Astrocyte of the spinal cord (primary cell): ENCODE measurements around the gene NT5DC1.

ENCODE experiments used
- DNase-seq: peaks from one replicate; pipeline ENCODE4 v3.0.0; 2011; ENCODE audit warnings: low read depth, low spot score
- H3K4me3 ChIP-seq: 2 replicates; pipeline ENCODE4 v1.5.1; 2011; ENCODE audit warnings: low read depth, mild to moderate bottlenecking, low read length, moderate library complexity
- CTCF ChIP-seq: IDR thresholded peaks from 2 replicates; pipeline ENCODE4 v1.5.1; 2012; ENCODE audit warnings: low read depth, mild to moderate bottlenecking, low read length, inconsistent platforms
- in situ Hi-C: cut with HindIII; loops from 2 replicates; pipeline ENCODE4 v1.10.0; 2017; ENCODE audit warnings: low sequenced_read_pairs

NT5DC1 gene

GRCh38 chr6:116101302-116101718 is 657 bp downstream of the NT5DC1 start:
- no peak for DNase-seq
- peak overlapping the region; percentile 72 for H3K4me3 ChIP-seq
- no peak for TF ChIP-seq CTCF
- in situ Hi-C loops: no loop called here

- DNase-seq: no peak
- in situ Hi-C loops: no loop called here
- H3K4me3 ChIP-seq: peak overlapping the region; percentile 72
- TF ChIP-seq CTCF: no peak
Measured at GRCh38 chr6:116101790-116102189, 1.1 kb downstream of the NT5DC1 start.

GRCh38 chr6:116102873-116103272 is 2.2 kb downstream of the NT5DC1 start:
- in situ Hi-C loops: no loop called here
- TF ChIP-seq CTCF: no peak
- no peak for DNase-seq
- H3K4me3 ChIP-seq: no peak overlapping the region

GRCh38 chr6:116104636-116105035 is 4.0 kb downstream of the NT5DC1 start:
- no peak for TF ChIP-seq CTCF
- no peak for DNase-seq
- in situ Hi-C loops: no loop called here
- H3K4me3 ChIP-seq: no peak overlapping the region

GRCh38 chr6:116105247-116105646 is 4.6 kb downstream of the NT5DC1 start:
- TF ChIP-seq CTCF: no peak
- in situ Hi-C loops: no loop called here
- no peak for DNase-seq
- H3K4me3 ChIP-seq: no peak overlapping the region

GRCh38 chr6:116106146-116106545 is 5.5 kb downstream of the NT5DC1 start:
- in situ Hi-C loops: no loop called here
- no peak for TF ChIP-seq CTCF
- peak; percentile 17 for DNase-seq

GRCh38 chr6:116108836-116109235 is 8.2 kb downstream of the NT5DC1 start:
- in situ Hi-C loops: no loop called here
- no peak for TF ChIP-seq CTCF

More at GRCh38 chr6:116106146-116106545, 5.5 kb downstream of the NT5DC1 start:
- H3K4me3 ChIP-seq: no peak overlapping the region

More at GRCh38 chr6:116108836-116109235, 8.2 kb downstream of the NT5DC1 start:
- no peak for DNase-seq
- no peak overlapping the region for H3K4me3 ChIP-seq
